Left ventricle myocardium inferior (tissue), 1 donor: ENCODE results near the gene TENM3. TPM values are rescaled to one million over a fixed set of nuclear protein-coding genes. Genes with fewer than 3 reads are reported as not detected.

Source experiments
- DNase-seq: peaks from one replicate; pipeline ENCODE4 v3.0.0-alpha.2; 2020
- H3K27ac ChIP-seq: fragments of 200-600 bp; replicated peaks from 2 replicates; pipeline ENCODE4 v1.8.0; 2021
- H3K27me3 ChIP-seq: fragments of 200-600 bp; 2 replicates; pipeline ENCODE4 v1.8.0; 2021; ENCODE audit warnings: low read depth
- H3K36me3 ChIP-seq: fragments of 200-600 bp; 2 replicates; pipeline ENCODE4 v1.8.0; 2021
- H3K4me1 ChIP-seq: fragments of 200-600 bp; 2 replicates; pipeline ENCODE4 v1.8.0; 2021
- H3K4me3 ChIP-seq: fragments of 200-600 bp; 2 replicates; pipeline ENCODE4 v1.8.0; 2021; ENCODE audit warnings: mild to moderate bottlenecking, moderate library complexity
- H3K9me3 ChIP-seq: fragments of 200-600 bp; replicated peaks from 2 replicates; pipeline ENCODE4 v1.8.0; 2021
- CTCF ChIP-seq: fragments of 200-600 bp; IDR thresholded peaks from 2 replicates; pipeline ENCODE4 v1.8.0; 2021; ENCODE audit warnings: antibody characterized with exemption, mild to moderate bottlenecking, borderline replicate concordance
- intact Hi-C: fragments of 100-400 bp; cut with micrococcal nuclease; formaldehyde crosslinking; loops from one replicate; pipeline ENCODE4 v1.11.0; 2022
- total RNA-seq: library from RNA; stranded (reverse); fragmentation: NEBNext Ultra II Directional; extraction: Animal tissue kit (Norgen Biotek cat#: 25700); gene quantifications from one replicate; pipeline ENCODE4 v1.2.1, GENCODE V29; 2021
- donor health status: DM: no; HTN: yes; CAD: no; lungs with severe emphysema.

TENM3 gene
- total RNA-seq, 1 donor from 2014 or later, result 1.5 TPM

DNA sequence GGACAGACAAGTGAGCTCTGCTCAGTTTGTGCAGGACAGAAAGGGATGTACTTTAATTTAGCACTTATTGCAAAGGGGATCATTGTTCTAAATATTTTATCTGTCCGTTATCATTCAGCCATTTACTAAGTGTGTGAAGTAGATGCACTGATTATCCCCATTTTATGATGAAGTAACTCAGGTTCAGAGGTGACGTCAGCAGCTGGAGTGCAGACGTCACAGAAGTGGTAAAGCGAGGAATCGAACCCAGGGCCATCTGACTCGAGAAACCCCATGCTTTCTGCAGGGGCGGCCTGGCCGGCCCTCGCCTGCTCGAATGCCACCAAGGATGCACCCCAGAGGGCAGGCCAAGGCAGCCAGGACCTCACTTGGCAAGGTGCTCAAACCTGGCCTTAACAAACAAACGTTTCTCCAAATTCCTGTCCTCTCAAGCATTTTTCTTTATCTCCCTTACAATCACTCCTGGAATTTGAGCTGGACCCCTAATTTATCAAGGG, 599.0 kb downstream of the TENM3 start:
- H3K4me3 ChIP-seq, result no peak overlapping the region
- no peak for TF ChIP-seq CTCF
- H3K36me3 ChIP-seq, result no peaks in the 10 kb centered on the region
- H3K9me3 ChIP-seq, result no peaks in the 10 kb centered on the region
- H3K27me3 ChIP-seq, result peaks cover 53% of the 10 kb centered on the region
- intact Hi-C loops, result no loop called here
- DNase-seq, result no peak
- no peak overlapping the region for H3K27ac ChIP-seq
- no peaks in the 10 kb centered on the region for H3K4me1 ChIP-seq

GRCh38 chr4:182842759-182843390, 599.7 kb downstream of the TENM3 start:
- Histone ChIP-seq H3K36me3 (no peaks in the 10 kb centered on the region), H3K4me1 (no peaks in the 10 kb centered on the region), H3K27ac (no peak overlapping the region), H3K4me3 (no peak overlapping the region), H3K9me3 (no peaks in the 10 kb centered on the region), H3K27me3 (peaks cover 46% of the 10 kb centered on the region)
- no peak for TF ChIP-seq CTCF
- intact Hi-C loops, result no loop called here
- DNase-seq, result no peak

GRCh38 chr4:182843808-182844325, 600.7 kb downstream of the TENM3 start:
- peaks cover 37% of the 10 kb centered on the region for H3K27me3 ChIP-seq
- no peaks in the 10 kb centered on the region for H3K9me3 ChIP-seq
- no peaks in the 10 kb centered on the region for H3K4me1 ChIP-seq
- H3K27ac ChIP-seq, result no peak overlapping the region
- no peaks in the 10 kb centered on the region for H3K36me3 ChIP-seq
- H3K4me3 ChIP-seq, result no peak overlapping the region
- intact Hi-C loops, result no loop called here
- no peak for DNase-seq
- no peak for TF ChIP-seq CTCF

GRCh38 chr4:182845618-182846017, 602.4 kb downstream of the TENM3 start:
- no peaks in the 10 kb centered on the region for H3K4me1 ChIP-seq
- H3K27me3 ChIP-seq, result peaks cover 23% of the 10 kb centered on the region
- H3K4me3 ChIP-seq, result no peak overlapping the region
- no peaks in the 10 kb centered on the region for H3K36me3 ChIP-seq
- H3K9me3 ChIP-seq, result no peaks in the 10 kb centered on the region
- no peak for TF ChIP-seq CTCF
- H3K27ac ChIP-seq, result no peak overlapping the region
- intact Hi-C loops, result no loop called here
- DNase-seq, result no peak

- DNase-seq, result no peak
- Histone ChIP-seq H3K36me3 (no peaks in the 10 kb centered on the region), H3K27me3 (peaks cover 21% of the 10 kb centered on the region), H3K4me1 (no peaks in the 10 kb centered on the region), H3K4me3 (no peak overlapping the region), H3K27ac (no peak overlapping the region), H3K9me3 (no peaks in the 10 kb centered on the region)
- no peak for TF ChIP-seq CTCF
- intact Hi-C loops, result no loop called here
Observed at GRCh38 chr4:182846036-182846435, 602.8 kb downstream of the TENM3 start.
